ENCODE data around the gene CSH1.

DNA sequence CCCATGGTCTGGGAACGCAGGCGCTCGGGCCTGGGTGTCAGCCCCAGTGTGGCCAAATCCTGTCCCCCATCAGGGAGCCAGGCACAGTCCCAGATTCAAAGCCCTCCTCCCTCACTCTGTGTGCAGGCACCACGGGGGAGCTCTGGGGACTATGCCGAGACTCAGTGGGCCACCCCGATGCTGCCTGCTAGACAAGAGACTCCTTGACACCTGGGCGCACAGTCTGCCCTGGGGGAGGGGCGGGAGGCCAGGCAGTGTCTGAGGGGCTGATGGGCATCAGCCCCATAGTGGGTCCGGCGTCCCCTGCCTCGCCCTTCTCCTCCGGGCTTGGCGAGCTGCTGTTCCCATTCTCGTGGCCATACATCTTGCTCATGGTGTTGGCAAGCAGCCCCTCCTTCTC, 44.2 kb upstream of the CSH1 start:
- TF ChIP-seq CTCF (IDR thresholded peaks at IDR 0.05; ENCODE audit: borderline replicate concordance, extremely low read depth, low read length, poor library complexity, severe bottlenecking) (no peak), EZH2 (IDR thresholded peaks at IDR 0.05; ENCODE audit: borderline replicate concordance, low read depth, low read length, severe bottlenecking) (no peak)

Measured in DND-41 (cell line).